Suppressor macrophage treated with lipopolysaccharide for 4 hours (primary cell): ENCODE data around the gene LRIT1.

Experiments used
- DNase-seq: peaks from one replicate; pipeline ENCODE4 v3.0.0-alpha.2; 2020

The LRIT1 gene

GRCh38 chr10:84248794-84249193, 7.4 kb upstream of the LRIT1 start:
- no peak for DNase-seq

- no peak for DNase-seq
These were observed 6.2 kb upstream of the LRIT1 start for GRCh38 chr10:84247496-84247895.

GRCh38 chr10:84244651-84245270, 3.4 kb upstream of the LRIT1 start, which contains the start of gene RGR:
TSS of gene RGR (plus strand) at chr10:84245053. CDS start at chr10:84245091, 38 bp downstream.
- DNase-seq = no peak

GRCh38 chr10:84243759-84244158, 2.4 kb upstream of the LRIT1 start:
- no peak for DNase-seq

GRCh38 chr10:84238909-84239308, 2.4 kb downstream of the LRIT1 start:
- DNase-seq = no peak

- no peak for DNase-seq
These were observed 3.9 kb downstream of the LRIT1 start for GRCh38 chr10:84237199-84238051.

GRCh38 chr10:84236807-84237198, 4.5 kb downstream of the LRIT1 start:
- DNase-seq = no peak

- DNase-seq = no peak
These were observed 6.2 kb downstream of the LRIT1 start for GRCh38 chr10:84235096-84235495.

- DNase-seq = no peak
These were observed 6.9 kb downstream of the LRIT1 start for GRCh38 chr10:84234479-84234878.

- no peak for DNase-seq
These were observed 7.4 kb downstream of the LRIT1 start for GRCh38 chr10:84233940-84234339.

- no peak for DNase-seq
These were observed 9.0 kb downstream of the LRIT1 start for GRCh38 chr10:84232376-84232775.

GRCh38 chr10:84230359-84230758, 11.0 kb downstream of the LRIT1 start:
- DNase-seq = no peak

- DNase-seq = no peak
These were observed 13.5 kb downstream of the LRIT1 start for GRCh38 chr10:84227810-84228209.

- DNase-seq = no peak
These were observed 14.7 kb downstream of the LRIT1 start for GRCh38 chr10:84226616-84227015.

- no peak for DNase-seq
These were observed 15.7 kb downstream of the LRIT1 start, which contains the start of gene LRIT2 for GRCh38 chr10:84225427-84226173. TSS of gene LRIT2 (minus strand) at chr10:84225544. CDS start at chr10:84225520, 24 bp downstream.

GRCh38 chr10:84224411-84225028, 16.8 kb downstream of the LRIT1 start:
- no peak for DNase-seq

GRCh38 chr10:84221916-84222315, 19.4 kb downstream of the LRIT1 start:
- no peak for DNase-seq

GRCh38 chr10:84217746-84218145, 23.6 kb downstream of the LRIT1 start:
- no peak for DNase-seq

GRCh38 chr10:84216834-84217233, 24.5 kb downstream of the LRIT1 start:
- no peak for DNase-seq

- DNase-seq = peak; percentile 42
These were observed 26.6 kb downstream of the LRIT1 start for GRCh38 chr10:84214612-84215235.

GRCh38 chr10:84214046-84214572, 27.2 kb downstream of the LRIT1 start:
- no peak for DNase-seq

- no peak for DNase-seq
These were observed 28.3 kb downstream of the LRIT1 start for GRCh38 chr10:84213076-84213475.
